Measurements from ENCODE around the gene SCNN1G. TPM values are rescaled to one million over a fixed set of nuclear protein-coding genes. Genes with fewer than 3 reads are reported as not detected.

Gene SCNN1G
- total RNA-seq, 1 experiment from 2014 or later: not detected

- intact Hi-C loops (cut with micrococcal nuclease): no loop called here
- no peak for TF ChIP-seq EZH2 (IDR thresholded peaks at IDR 0.05)
- no peak for TF ChIP-seq SP1 (IDR thresholded peaks at IDR 0.05; ENCODE audit: low read depth)
- no peak for TF ChIP-seq ELF1 (IDR thresholded peaks at IDR 0.05; ENCODE audit: borderline replicate concordance, low read depth)
- no peak for TF ChIP-seq FOSL1 (IDR thresholded peaks at IDR 0.05; ENCODE audit: low read depth)
- TF ChIP-seq YY1 (IDR thresholded peaks at IDR 0.05; ENCODE audit: extremely low read depth, insufficient replicate concordance, low read depth, low read length): no peak
- TF ChIP-seq POLR2A (IDR thresholded peaks at IDR 0.05; ENCODE audit: borderline replicate concordance, extremely low read depth, insufficient read depth, insufficient read length): no peak
- TF ChIP-seq, protein P1, sequence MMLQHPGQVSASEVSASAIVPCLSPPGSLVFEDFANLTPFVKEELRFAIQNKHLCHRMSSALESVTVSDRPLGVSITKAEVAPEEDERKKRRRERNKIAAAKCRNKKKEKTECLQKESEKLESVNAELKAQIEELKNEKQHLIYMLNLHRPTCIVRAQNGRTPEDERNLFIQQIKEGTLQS (IDR thresholded peaks at IDR 0.05): no peak
- TF ChIP-seq JUND (IDR thresholded peaks at IDR 0.05): no peak
- Histone ChIP-seq H4K20me1 (ENCODE audit: insufficient read depth) (no peaks in the 10 kb centered on the region), H3K27me3 (ENCODE audit: insufficient read depth, low read length) (peaks cover 45% of the 10 kb centered on the region; the same call in 1 of the 2 replicates), H2AFZ (ENCODE audit: low read depth, low read length, poor library complexity, severe bottlenecking) (no peak overlapping the region), H3K4me2 (ENCODE audit: low read length) (no peak overlapping the region), H3K9me3 (ENCODE audit: control insufficient read depth in 1 of 2, insufficient read depth in 1 of 2, low read depth in 1 of 2, low read length in 2 of 2) (no peaks in the 10 kb centered on the region), H3K36me3 (ENCODE audit: control insufficient read depth in 1 of 2, insufficient read depth in 2 of 2, low read length in 2 of 2) (no peaks in the 10 kb centered on the region), H3K9me2 (ENCODE audit: insufficient read depth) (no peaks in the 10 kb centered on the region), H3K4me1 (ENCODE audit: control insufficient read depth in 1 of 2, insufficient read depth in 2 of 2, low read length in 2 of 2) (no peaks in the 10 kb centered on the region), H3K4me3 (replicated peaks in 1 of 2; ENCODE audit: low read depth in 1 of 2, low read length in 2 of 2) (no peak overlapping the region), H3K27ac (ENCODE audit: low read depth, low read length) (no peak overlapping the region), H3K79me2 (ENCODE audit: insufficient read depth, low read length) (no peaks in the 10 kb centered on the region), H3K9ac (ENCODE audit: low read length) (no peak overlapping the region)
- DNase-seq (ENCODE audit: low read depth, low spot score) (no peak), ATAC-seq (no peak)
- RAD21 ChIA-PET (ENCODE audit: low non-redundant PET in 1 of 2, low total read pairs in 2 of 2, uncharacterized antibody in 2 of 2, unreplicated experiment in 2 of 2): no interaction called here
- CTCF ChIA-PET: no interaction called here
- no TSS peak for BruUV-seq (replicated peaks)
- POLR2A ChIA-PET: no interaction called here
Measured at GRCh38 chr16:23188911-23189310, 6.4 kb downstream of the SCNN1G start.

GRCh38 chr16:23194497-23195221 lies 12.1 kb downstream of the SCNN1G start:
- ChIA-PET RAD21 (ENCODE audit: low non-redundant PET in 1 of 2, low total read pairs in 2 of 2, uncharacterized antibody in 2 of 2, unreplicated experiment in 2 of 2) (no interaction called here), POLR2A (no interaction called here), CTCF (no interaction called here)
- Histone ChIP-seq H3K36me3 (ENCODE audit: control insufficient read depth in 1 of 2, insufficient read depth in 2 of 2, low read length in 2 of 2) (no peaks in the 10 kb centered on the region), H3K27ac (ENCODE audit: low read depth, low read length) (no peak overlapping the region), H2AFZ (ENCODE audit: low read depth, low read length, poor library complexity, severe bottlenecking) (no peak overlapping the region), H4K20me1 (ENCODE audit: insufficient read depth) (no peaks in the 10 kb centered on the region), H3K4me2 (ENCODE audit: low read length) (no peak overlapping the region), H3K4me1 (ENCODE audit: control insufficient read depth in 1 of 2, insufficient read depth in 2 of 2, low read length in 2 of 2) (no peaks in the 10 kb centered on the region), H3K4me3 (replicated peaks in 1 of 2; ENCODE audit: low read depth in 1 of 2, low read length in 2 of 2) (no peak overlapping the region), H3K9me3 (ENCODE audit: control insufficient read depth in 1 of 2, insufficient read depth in 1 of 2, low read depth in 1 of 2, low read length in 2 of 2) (no peaks in the 10 kb centered on the region), H3K27me3 (ENCODE audit: insufficient read depth, low read length) (peaks cover 39% of the 10 kb centered on the region), H3K9me2 (ENCODE audit: insufficient read depth) (no peaks in the 10 kb centered on the region), H3K9ac (ENCODE audit: low read length) (no peak overlapping the region), H3K79me2 (ENCODE audit: insufficient read depth, low read length) (no peaks in the 10 kb centered on the region)
- ATAC-seq (no peak), DNase-seq (ENCODE audit: low read depth, low spot score) (no peak)
- no peak for TF ChIP-seq POLR2AphosphoS5 (IDR thresholded peaks at IDR 0.05; ENCODE audit: low read depth, low read length)
- intact Hi-C loops (cut with micrococcal nuclease): no loop called here
- BruUV-seq (replicated peaks): no TSS peak

Measured in HCT116 (cell line).